Activated gamma-delta T cell treated with anti-CD3 and anti-CD28 coated beads, Interleukin-2, amount 50 U/mL, for 16 hours (primary cell): Measurements from ENCODE around the gene CIDEA.

Source experiments
- DNase-seq: peaks from one replicate; pipeline ENCODE4 v3.0.0-alpha.2; 2020; ENCODE audit warnings: low read depth

CIDEA gene

DNA sequence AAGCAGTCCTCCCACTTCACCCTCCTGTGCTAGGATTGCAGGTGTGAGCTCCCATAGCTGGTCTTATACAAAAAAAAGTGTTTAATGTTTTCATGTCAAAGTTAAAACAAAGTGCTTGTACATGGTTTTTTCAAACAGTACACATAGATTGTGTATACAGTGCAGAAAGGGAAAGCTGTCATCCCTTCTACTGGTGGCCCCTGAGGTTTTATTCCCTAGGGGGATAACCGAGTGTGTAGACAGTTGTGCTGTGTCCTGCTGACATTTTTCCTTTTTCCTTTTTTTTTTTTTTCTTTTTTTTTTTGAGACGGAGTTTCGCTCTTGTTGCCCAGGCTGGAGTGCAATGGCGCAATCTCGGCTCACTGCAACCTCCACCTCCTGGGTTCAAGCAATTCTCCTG lies 64.7 kb downstream of the CIDEA start:
- DNase-seq, result no peak

DNA sequence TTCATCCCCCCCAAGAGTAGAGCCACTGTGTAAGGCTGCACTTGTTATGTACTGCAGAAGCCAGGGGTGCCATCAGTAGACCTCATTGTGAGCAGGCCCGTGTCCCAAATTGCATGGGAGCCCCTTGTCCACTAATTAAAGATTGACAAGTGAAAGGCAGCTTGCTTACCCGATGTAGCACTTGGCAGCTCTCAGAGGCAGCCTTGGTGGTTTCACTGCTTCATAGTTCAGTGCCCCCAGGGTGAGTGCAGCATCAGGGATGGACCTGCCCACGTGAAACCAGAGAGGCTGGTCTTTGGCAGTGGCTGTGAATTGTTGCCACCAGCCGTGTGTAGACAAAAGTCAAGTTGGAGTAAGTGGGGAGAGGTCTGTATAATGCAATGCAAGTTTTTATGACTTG lies 67.2 kb downstream of the CIDEA start:
- DNase-seq, result no peak

DNA sequence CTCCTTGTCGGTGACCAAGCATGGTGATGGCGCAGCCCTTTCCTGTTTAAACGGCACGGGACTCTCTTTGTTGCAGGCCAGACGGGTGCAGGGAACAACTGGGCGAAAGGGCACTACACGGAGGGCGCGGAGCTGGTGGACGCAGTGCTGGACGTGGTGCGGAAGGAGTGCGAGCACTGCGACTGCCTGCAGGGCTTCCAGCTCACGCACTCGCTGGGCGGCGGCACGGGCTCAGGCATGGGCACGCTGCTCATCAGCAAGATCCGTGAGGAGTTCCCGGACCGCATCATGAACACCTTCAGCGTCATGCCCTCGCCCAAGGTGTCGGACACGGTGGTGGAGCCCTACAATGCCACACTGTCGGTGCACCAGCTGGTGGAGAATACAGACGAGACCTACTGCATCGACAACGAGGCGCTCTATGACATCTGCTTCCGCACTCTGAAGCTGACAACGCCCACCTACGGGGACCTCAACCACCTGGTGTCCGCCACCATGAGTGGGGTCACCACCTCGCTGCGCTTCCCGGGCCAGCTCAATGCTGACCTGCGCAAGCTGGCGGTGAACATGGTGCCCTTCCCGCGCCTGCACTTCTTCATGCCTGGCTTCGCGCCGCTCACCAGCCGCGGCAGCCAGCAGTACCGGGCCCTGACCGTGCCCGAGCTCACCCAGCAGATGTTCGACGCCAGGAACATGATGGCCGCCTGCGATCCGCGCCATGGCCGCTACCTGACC lies 71.0 kb downstream of the CIDEA start:
- no peak for DNase-seq

DNA sequence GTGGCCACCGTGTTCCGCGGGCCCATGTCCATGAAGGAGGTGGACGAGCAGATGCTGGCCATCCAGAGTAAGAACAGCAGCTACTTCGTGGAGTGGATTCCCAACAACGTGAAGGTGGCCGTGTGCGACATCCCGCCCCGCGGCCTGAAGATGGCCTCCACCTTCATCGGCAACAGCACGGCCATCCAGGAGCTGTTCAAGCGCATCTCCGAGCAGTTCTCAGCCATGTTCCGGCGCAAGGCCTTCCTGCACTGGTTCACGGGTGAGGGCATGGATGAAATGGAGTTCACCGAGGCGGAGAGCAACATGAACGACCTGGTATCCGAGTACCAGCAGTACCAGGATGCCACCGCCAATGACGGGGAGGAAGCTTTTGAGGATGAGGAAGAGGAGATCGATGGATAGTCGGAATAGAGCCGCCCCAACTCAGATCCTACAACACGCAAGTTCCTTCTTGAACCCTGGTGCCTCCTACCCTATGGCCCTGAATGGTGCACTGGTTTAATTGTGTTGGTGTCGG lies 71.6 kb downstream of the CIDEA start:
- no peak for DNase-seq

DNA sequence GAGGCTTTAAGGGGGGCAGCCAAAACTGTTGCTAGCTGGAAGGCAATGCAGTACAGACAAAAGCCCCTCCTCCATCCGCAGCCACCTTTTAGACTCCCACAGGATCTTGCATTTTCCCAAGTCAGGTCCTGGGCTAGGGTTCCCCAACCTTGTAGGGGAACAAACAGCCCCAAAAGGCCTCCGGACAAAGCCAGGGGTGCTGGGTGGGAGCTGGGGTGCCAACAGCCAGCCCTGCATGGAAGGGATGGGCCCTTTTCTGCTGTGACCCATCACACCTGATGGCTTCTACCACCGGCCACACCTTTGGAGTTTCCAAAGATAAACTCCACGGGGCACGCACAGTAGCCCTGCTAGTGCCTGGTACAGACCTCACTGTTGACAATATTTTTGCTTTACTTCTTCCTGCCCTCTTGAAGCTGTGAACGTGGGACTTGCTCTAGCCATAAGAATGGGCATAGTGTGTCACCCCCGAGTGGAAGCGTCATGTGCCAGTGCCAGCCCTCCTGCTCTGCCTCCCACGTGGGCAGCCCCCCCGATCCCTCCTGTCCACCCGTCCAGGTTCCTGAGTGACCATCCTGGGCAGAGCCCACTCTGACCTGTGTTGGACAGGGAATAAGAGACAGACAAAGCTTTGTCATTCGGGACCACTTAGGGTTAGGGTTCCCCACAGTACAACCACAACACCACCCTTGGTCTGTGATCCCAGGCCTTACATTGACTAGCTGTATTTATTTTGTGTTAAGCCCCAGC lies 72.7 kb downstream of the CIDEA start:
- DNase-seq, result no peak
